K562 (cell line): ENCODE measurements around the gene ADGRD1. TPM values are rescaled to one million over a fixed set of nuclear protein-coding genes. Genes with fewer than 3 reads are reported as not detected.

Experiments
- CBX3 ChIP-seq, 2 experiments: IDR thresholded peaks; 1 replicate in 1 of 2; 2 replicates in 1 of 2; pipeline ENCODE4 v1.6.1; 2012; ENCODE audit warnings: inconsistent platforms in 2 of 2, low read length in 2 of 2, borderline replicate concordance in 1 of 2, control low read depth in 1 of 2
- DNMT1 ChIP-seq: fragments of 450-650 bp; IDR thresholded peaks from 2 replicates; pipeline ENCODE4 v1.6.1; 2016; ENCODE audit warnings: antibody characterized with exemption, mild to moderate bottlenecking
- ETV6 ChIP-seq, 3 experiments: fragments of 150-350 bp in 1 of 3; sonication (generic) in 1 of 3; formaldehyde crosslinking in 1 of 3; IDR thresholded peaks; 2 replicates each; pipeline versions ENCODE4 v1.6.1 to v1.8.0; 2014 to 2022; ENCODE audit warnings: borderline replicate concordance in 2 of 3, low read depth in 2 of 3, antibody characterized with exemption in 1 of 3, low read length in 1 of 3, mild to moderate bottlenecking in 1 of 3, missing genetic modification reagents in 1 of 3
- JUN ChIP-seq, 2 experiments: sonication (generic) in 1 of 2; formaldehyde crosslinking in 1 of 2; IDR thresholded peaks; 2 replicates each; pipeline versions ENCODE4 v1.6.1 to v1.8.0; 2012 to 2022; ENCODE audit warnings: borderline replicate concordance in 2 of 2, mild to moderate bottlenecking in 2 of 2, improper control_type of control experiment in 1 of 2, low read depth in 1 of 2, low read length in 1 of 2, missing genetic modification reagents in 1 of 2
- KDM5B ChIP-seq: fragments of 200-600 bp; sonication (generic); IDR thresholded peaks from 2 replicates; pipeline ENCODE4 v1.6.1; 2012; ENCODE audit warnings: low read depth, mild to moderate bottlenecking, moderate library complexity, low read length, control low read depth, inconsistent platforms; ENCODE audit not compliant: insufficient replicate concordance
- MED1 ChIP-seq: sonication (generic); formaldehyde crosslinking; IDR thresholded peaks from 2 replicates; pipeline ENCODE4 v1.8.1; 2023; ENCODE audit warnings: missing genetic modification reagents, borderline replicate concordance
- SRSF3 ChIP-seq: fragments of 200-400 bp; formaldehyde crosslinking; IDR thresholded peaks from 2 replicates; pipeline ENCODE4 v1.6.1; 2016; ENCODE audit warnings: mild to moderate bottlenecking, low read length, moderate library complexity; ENCODE audit not compliant: insufficient read depth
- polyA plus RNA-seq, 8 experiments: library from polyadenylated mRNA; depleted of rRNA in 4 of 8; stranded (reverse) in 5 of 8; unstranded in 3 of 8; fragments of >200 nt; fragmentation: Nextera tagmentation in 2 of 8; fragmentation: Illumina TruSeq in 1 of 8; extraction: Ambion mirVana in 2 of 8; extraction: Trizol in 1 of 8; gene quantifications; 2 replicates each; pipeline versions ENCODE4 v1.2.1 to v1.2.3, GENCODE V29; 2011 to 2014; ENCODE audit warnings: inconsistent platforms in 1 of 8, missing spikeins in 1 of 8
- total RNA-seq, 7 experiments: library from RNA; depleted of rRNA in 6 of 7; stranded (reverse); fragments of >200 nt in 6 of 7; fragmentation: Illumina TruSeq in 2 of 7; extraction: Trizol in 2 of 7; gene quantifications; 2 replicates each; pipeline versions ENCODE4 v1.2.1 to v1.2.3, GENCODE V29; 2011 to 2021; ENCODE audit warnings: low replicate concordance in 1 of 7
- TF ChIP-seq, protein P1 (sequence below): fragments of 250-450 bp; sonication (Bioruptor Pico); IDR thresholded peaks from 2 replicates; pipeline ENCODE4 v1.4.0; 2020; ENCODE audit warnings: mild to moderate bottlenecking
- TF ChIP-seq, protein P2 (sequence below), 3 experiments: fragments of 200-800 bp in 1 of 3; sonication (Bioruptor generic) in 1 of 3; sonication (generic) in 1 of 3; formaldehyde crosslinking in 1 of 3; IDR thresholded peaks; 2 replicates each; pipeline versions ENCODE4 v1.6.1 to v1.8.0; 2016 to 2022; ENCODE audit warnings: mild to moderate bottlenecking in 2 of 3, missing compliant biosample characterization in 2 of 3, missing genetic modification characterization in 2 of 3, missing genetic modification reagents in 1 of 3

Gene ADGRD1
- total and polyA plus RNA-seq, 9 of the 15 experiments (the other 6 are each of a cell fraction or from before 2014, with no cell fraction given), result 1.7 to 11.7 (median 3.3) TPM

DNA sequence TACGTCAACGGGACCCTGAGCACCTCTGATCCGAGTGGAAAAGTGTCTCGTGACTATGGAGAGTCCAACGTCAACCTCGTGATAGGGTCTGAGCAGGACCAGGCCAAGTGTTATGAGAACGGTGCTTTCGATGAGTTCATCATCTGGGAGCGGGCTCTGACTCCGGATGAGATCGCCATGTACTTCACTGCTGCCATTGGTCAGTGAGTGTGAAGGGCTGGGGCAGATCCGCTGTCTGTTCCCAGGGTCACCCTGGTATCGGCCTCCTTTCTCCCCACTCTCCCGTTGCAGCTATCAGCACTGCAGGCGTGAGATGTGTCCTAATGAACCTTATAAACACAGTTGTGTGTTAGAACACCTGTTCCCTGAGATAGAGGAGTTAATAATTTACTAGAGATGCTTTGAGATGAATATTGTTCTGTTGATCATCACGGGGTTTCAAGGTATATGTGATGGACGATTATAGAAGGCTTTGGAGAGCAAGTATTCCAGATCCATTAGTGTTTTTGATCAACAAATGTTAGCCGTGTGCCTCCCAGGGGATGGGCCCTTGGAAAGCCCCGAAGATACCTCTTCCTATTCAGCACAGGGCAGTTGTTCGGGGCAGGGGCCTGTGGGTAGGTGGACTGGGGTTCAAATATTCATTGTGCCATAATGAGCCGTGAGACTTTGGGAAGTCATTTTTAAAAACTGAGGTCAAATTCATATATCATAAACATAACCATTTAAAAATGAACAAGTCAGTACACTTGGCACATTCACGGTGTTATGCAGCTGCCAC is 33.6 kb downstream of the ADGRD1 start (continued):
- TF ChIP-seq, protein P1, sequence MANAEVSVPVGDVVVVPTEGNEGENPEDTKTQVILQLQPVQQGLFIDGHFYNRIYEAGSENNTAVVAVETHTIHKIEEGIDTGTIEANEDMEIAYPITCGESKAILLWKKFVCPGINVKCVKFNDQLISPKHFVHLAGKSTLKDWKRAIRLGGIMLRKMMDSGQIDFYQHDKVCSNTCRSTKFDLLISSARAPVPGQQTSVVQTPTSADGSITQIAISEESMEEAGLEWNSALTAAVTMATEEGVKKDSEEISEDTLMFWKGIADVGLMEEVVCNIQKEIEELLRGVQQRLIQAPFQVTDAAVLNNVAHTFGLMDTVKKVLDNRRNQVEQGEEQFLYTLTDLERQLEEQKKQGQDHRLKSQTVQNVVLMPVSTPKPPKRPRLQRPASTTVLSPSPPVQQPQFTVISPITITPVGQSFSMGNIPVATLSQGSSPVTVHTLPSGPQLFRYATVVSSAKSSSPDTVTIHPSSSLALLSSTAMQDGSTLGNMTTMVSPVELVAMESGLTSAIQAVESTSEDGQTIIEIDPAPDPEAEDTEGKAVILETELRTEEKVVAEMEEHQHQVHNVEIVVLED, result no peak
- TF ChIP-seq, protein P2, sequence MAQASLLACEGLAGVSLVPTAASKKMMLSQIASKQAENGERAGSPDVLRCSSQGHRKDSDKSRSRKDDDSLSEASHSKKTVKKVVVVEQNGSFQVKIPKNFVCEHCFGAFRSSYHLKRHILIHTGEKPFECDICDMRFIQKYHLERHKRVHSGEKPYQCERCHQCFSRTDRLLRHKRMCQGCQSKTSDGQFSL (CRISPR knock-in tag; IDR thresholded peaks at IDR 0.05), result no peak
- TF ChIP-seq, protein P2 (tag; IDR thresholded peaks at IDR 0.05), result no peak
- TF ChIP-seq ETV6 (IDR thresholded peaks at IDR 0.05; ENCODE audit: borderline replicate concordance in 1 of 2, low read depth in 2 of 2, low read length in 1 of 2) (no peak), ETV6 (CRISPR knock-in tag; IDR thresholded peaks at IDR 0.05; ENCODE audit: borderline replicate concordance) (no peak), SRSF3 (no peak), DNMT1 (no peak), KDM5B (no peak), MED1 (CRISPR knock-in tag) (no peak), CBX3 (IDR thresholded peaks at IDR 0.05; ENCODE audit: borderline replicate concordance in 1 of 2, low read length in 2 of 2) (no peak), JUN (IDR thresholded peaks at IDR 0.05; ENCODE audit: borderline replicate concordance, low read depth, low read length) (no peak), JUN (CRISPR knock-in tag; IDR thresholded peaks at IDR 0.05; ENCODE audit: borderline replicate concordance) (no peak)
